ENCODE measurements around the gene ZNF836. TPM values are rescaled to one million over a fixed set of nuclear protein-coding genes. Genes with fewer than 3 reads are reported as not detected.

ZNF836 gene
- polyA plus RNA-seq, 1 donor from 2014 or later: 24.5 TPM

DNA sequence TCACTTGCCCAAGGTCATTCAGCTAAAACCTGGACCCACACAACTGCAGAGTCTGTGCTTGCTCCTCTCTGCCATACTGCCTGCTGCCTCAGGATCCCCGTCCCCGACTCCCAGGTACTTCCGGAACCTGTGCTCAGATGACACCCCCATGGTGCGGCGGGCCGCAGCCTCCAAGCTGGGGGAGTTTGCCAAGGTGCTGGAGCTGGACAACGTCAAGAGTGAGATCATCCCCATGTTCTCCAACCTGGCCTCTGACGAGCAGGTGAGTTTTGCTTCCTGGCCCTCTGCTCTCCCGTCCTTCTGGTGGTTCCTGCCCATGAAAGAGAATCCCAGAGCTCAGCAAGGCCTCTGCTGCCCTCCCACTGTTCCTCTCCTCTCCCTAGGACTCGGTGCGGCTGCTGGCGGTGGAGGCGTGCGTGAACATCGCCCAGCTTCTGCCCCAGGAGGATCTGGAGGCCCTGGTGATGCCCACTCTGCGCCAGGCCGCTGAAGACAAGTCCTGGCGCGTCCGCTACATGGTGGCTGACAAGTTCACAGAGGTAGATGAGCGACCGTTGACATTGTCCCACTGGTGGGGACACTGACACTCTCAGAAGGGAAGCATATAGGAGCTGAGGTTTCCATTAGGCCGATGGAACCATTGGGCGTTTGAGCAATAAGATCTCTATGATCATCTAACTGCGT lies 41.3 kb upstream of the ZNF836 start:
- Histone ChIP-seq H3F3A (ENCODE audit: insufficient read depth, low read length, poor library complexity, severe bottlenecking) (no peaks in the 10 kb centered on the region), H2AFZ (ENCODE audit: low read depth, low read length) (no peak overlapping the region), H3K79me2 (replicated peaks; ENCODE audit: insufficient read depth, low read length) (peaks cover 5% of the 10 kb centered on the region), H3K9me3 (ENCODE audit: low read length) (no peaks in the 10 kb centered on the region), H3K27ac (ENCODE audit: low read length) (no peak overlapping the region), H3K27me3 (ENCODE audit: insufficient read depth, low read depth, low read length) (no peaks in the 10 kb centered on the region), H3K36me3 (ENCODE audit: insufficient read depth, low read length) (peaks cover 17% of the 10 kb centered on the region), H4K20me1 (ENCODE audit: insufficient read depth) (no peaks in the 10 kb centered on the region), H3K4me2 (ENCODE audit: low read length) (no peak overlapping the region), H3K9ac (ENCODE audit: low read length) (no peak overlapping the region), H3K4me3 (ENCODE audit: low read length) (no peak overlapping the region), H3K9me2 (ENCODE audit: insufficient read depth, low read length) (no peaks in the 10 kb centered on the region)
- TF ChIP-seq EP300 (conservative IDR thresholded peaks at IDR 0.05; ENCODE audit: poor library complexity, severe bottlenecking) (no peak), EZH2 (IDR thresholded peaks at IDR 0.05; ENCODE audit: borderline replicate concordance, insufficient read depth, low read length, poor library complexity, severe bottlenecking) (no peak)

DNA sequence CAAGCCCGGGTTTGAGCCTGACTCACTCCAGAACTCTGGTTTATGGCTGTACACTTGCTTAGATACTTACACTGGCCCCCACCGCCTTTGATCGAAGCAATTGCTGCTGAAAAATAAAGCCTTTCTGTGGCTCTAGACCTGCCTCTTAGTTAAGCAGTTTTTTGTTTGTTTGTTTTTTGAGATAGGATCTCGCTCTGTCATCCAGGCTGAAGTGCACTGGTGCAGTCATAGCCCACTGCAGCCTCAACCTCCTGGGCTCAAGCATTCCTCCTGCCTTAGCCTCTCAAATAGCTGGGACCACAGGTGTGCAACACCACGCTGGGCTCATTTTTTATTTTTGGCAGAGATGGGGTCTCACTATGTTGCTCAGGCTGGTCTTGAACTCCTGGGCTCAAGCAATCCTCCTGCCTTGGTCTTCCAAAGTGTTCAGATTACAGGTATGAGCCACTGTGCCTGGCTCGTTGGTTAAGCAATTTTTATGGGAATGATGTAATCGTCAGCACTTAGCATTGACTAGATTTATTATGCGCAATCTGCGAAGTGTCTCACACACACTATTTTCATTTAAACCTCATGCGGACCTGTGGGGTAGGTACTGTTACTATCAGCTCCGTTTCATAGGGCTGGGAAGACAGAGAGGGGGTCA lies 40.6 kb upstream of the ZNF836 start:
- H3K36me3 ChIP-seq (ENCODE audit: insufficient read depth, low read length): peaks cover 23% of the 10 kb centered on the region
- no peaks in the 10 kb centered on the region for H3K9me2 ChIP-seq (ENCODE audit: insufficient read depth, low read length)
- no peaks in the 10 kb centered on the region for H3F3A ChIP-seq (ENCODE audit: insufficient read depth, low read length, poor library complexity, severe bottlenecking)
- no peak overlapping the region for H2AFZ ChIP-seq (ENCODE audit: low read depth, low read length)
- H3K9ac ChIP-seq (ENCODE audit: low read length): no peak overlapping the region
- no peak overlapping the region for H3K4me2 ChIP-seq (ENCODE audit: low read length)
- H3K27me3 ChIP-seq (ENCODE audit: insufficient read depth, low read depth, low read length): no peaks in the 10 kb centered on the region
- H4K20me1 ChIP-seq (ENCODE audit: insufficient read depth): no peaks in the 10 kb centered on the region
- H3K79me2 ChIP-seq (replicated peaks; ENCODE audit: insufficient read depth, low read length): peaks cover 5% of the 10 kb centered on the region
- H3K27ac ChIP-seq (ENCODE audit: low read length): no peak overlapping the region
- no peaks in the 10 kb centered on the region for H3K9me3 ChIP-seq (ENCODE audit: low read length)
- no peak for TF ChIP-seq EZH2 (IDR thresholded peaks at IDR 0.05; ENCODE audit: borderline replicate concordance, insufficient read depth, low read length, poor library complexity, severe bottlenecking)
- TF ChIP-seq POLR2AphosphoS5 (IDR thresholded peaks at IDR 0.05): no peak
- no peak for TF ChIP-seq EP300 (conservative IDR thresholded peaks at IDR 0.05; ENCODE audit: poor library complexity, severe bottlenecking)
- no peak for TF ChIP-seq TAF1 (IDR thresholded peaks at IDR 0.05; ENCODE audit: low read depth)
- H3K4me3 ChIP-seq (ENCODE audit: low read length): no peak overlapping the region

DNA sequence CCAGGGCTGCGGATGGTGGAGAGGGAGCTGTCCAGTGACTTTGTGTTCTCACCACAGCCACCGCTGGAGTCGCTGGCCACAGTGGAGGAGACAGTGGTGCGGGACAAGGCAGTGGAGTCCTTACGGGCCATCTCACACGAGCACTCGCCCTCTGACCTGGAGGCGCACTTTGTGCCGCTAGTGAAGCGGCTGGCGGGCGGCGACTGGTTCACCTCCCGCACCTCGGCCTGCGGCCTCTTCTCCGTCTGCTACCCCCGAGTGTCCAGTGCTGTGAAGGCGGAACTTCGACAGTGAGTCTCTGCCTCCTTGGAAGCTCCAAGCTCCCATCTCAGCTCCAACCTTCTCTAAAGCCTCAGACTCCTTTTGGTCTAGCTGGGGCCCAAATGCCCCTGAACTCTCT lies 39.8 kb upstream of the ZNF836 start:
- TF ChIP-seq EP300 (conservative IDR thresholded peaks at IDR 0.05; ENCODE audit: poor library complexity, severe bottlenecking) (no peak), SMC3 (conservative IDR thresholded peaks at IDR 0.05; ENCODE audit: poor library complexity) (no peak), MXI1 (conservative IDR thresholded peaks at IDR 0.05; ENCODE audit: poor library complexity, severe bottlenecking) (no peak), EZH2 (IDR thresholded peaks at IDR 0.05; ENCODE audit: borderline replicate concordance, insufficient read depth, low read length, poor library complexity, severe bottlenecking) (no peak), RAD21 (conservative IDR thresholded peaks at IDR 0.05) (no peak), POLR2AphosphoS5 (IDR thresholded peaks at IDR 0.05) (no peak), TAF1 (IDR thresholded peaks at IDR 0.05; ENCODE audit: low read depth) (no peak)
- TF ChIP-seq, protein P1, sequence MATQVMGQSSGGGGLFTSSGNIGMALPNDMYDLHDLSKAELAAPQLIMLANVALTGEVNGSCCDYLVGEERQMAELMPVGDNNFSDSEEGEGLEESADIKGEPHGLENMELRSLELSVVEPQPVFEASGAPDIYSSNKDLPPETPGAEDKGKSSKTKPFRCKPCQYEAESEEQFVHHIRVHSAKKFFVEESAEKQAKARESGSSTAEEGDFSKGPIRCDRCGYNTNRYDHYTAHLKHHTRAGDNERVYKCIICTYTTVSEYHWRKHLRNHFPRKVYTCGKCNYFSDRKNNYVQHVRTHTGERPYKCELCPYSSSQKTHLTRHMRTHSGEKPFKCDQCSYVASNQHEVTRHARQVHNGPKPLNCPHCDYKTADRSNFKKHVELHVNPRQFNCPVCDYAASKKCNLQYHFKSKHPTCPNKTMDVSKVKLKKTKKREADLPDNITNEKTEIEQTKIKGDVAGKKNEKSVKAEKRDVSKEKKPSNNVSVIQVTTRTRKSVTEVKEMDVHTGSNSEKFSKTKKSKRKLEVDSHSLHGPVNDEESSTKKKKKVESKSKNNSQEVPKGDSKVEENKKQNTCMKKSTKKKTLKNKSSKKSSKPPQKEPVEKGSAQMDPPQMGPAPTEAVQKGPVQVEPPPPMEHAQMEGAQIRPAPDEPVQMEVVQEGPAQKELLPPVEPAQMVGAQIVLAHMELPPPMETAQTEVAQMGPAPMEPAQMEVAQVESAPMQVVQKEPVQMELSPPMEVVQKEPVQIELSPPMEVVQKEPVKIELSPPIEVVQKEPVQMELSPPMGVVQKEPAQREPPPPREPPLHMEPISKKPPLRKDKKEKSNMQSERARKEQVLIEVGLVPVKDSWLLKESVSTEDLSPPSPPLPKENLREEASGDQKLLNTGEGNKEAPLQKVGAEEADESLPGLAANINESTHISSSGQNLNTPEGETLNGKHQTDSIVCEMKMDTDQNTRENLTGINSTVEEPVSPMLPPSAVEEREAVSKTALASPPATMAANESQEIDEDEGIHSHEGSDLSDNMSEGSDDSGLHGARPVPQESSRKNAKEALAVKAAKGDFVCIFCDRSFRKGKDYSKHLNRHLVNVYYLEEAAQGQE (IDR thresholded peaks at IDR 0.05; ENCODE audit: borderline replicate concordance): no peak
- TF ChIP-seq, protein P2, sequence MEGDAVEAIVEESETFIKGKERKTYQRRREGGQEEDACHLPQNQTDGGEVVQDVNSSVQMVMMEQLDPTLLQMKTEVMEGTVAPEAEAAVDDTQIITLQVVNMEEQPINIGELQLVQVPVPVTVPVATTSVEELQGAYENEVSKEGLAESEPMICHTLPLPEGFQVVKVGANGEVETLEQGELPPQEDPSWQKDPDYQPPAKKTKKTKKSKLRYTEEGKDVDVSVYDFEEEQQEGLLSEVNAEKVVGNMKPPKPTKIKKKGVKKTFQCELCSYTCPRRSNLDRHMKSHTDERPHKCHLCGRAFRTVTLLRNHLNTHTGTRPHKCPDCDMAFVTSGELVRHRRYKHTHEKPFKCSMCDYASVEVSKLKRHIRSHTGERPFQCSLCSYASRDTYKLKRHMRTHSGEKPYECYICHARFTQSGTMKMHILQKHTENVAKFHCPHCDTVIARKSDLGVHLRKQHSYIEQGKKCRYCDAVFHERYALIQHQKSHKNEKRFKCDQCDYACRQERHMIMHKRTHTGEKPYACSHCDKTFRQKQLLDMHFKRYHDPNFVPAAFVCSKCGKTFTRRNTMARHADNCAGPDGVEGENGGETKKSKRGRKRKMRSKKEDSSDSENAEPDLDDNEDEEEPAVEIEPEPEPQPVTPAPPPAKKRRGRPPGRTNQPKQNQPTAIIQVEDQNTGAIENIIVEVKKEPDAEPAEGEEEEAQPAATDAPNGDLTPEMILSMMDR (IDR thresholded peaks at IDR 0.05; ENCODE audit: poor library complexity, severe bottlenecking): no peak
- H3K4me2 ChIP-seq (ENCODE audit: low read length): no peak overlapping the region
- H3K9me3 ChIP-seq (ENCODE audit: low read length): no peaks in the 10 kb centered on the region
- H3K9me2 ChIP-seq (ENCODE audit: insufficient read depth, low read length): no peaks in the 10 kb centered on the region
- H3K79me2 ChIP-seq (replicated peaks; ENCODE audit: insufficient read depth, low read length): peaks cover 5% of the 10 kb centered on the region
- H2AFZ ChIP-seq (ENCODE audit: low read depth, low read length): no peak overlapping the region
- no peak overlapping the region for H3K27ac ChIP-seq (ENCODE audit: low read length)
- H3F3A ChIP-seq (ENCODE audit: insufficient read depth, low read length, poor library complexity, severe bottlenecking): no peaks in the 10 kb centered on the region
- no peak overlapping the region for H3K4me3 ChIP-seq (ENCODE audit: low read length)
- peaks cover 30% of the 10 kb centered on the region for H3K36me3 ChIP-seq (ENCODE audit: insufficient read depth, low read length)
- H3K9ac ChIP-seq (ENCODE audit: low read length): no peak overlapping the region
- no peaks in the 10 kb centered on the region for H3K27me3 ChIP-seq (ENCODE audit: insufficient read depth, low read depth, low read length)
- H4K20me1 ChIP-seq (ENCODE audit: insufficient read depth): no peaks in the 10 kb centered on the region
